Measurements from ENCODE around the gene VMP1. TPM values are rescaled to one million over a fixed set of nuclear protein-coding genes. Genes with fewer than 3 reads are reported as not detected.
A peak's percentile ranks its signal among the peaks of the same experiment; 100 is the strongest.

VMP1 gene
- total RNA-seq, 1 experiment from 2014 or later = 277 TPM

- Mint-ChIP-seq H3K9me3 (ENCODE audit: unreplicated experiment) (peaks cover 16% of the 10 kb centered on the region), H3K4me1 (ENCODE audit: low read depth, unreplicated experiment) (no peaks in the 10 kb centered on the region), H3K27ac (ENCODE audit: unreplicated experiment) (no peak overlapping the region), H3K4me3 (ENCODE audit: unreplicated experiment) (no peak overlapping the region), H3K36me3 (ENCODE audit: insufficient read depth, unreplicated experiment) (peaks cover 42% of the 10 kb centered on the region), H3K27me3 (ENCODE audit: insufficient read depth, unreplicated experiment) (no peaks in the 10 kb centered on the region)
- ChIA-PET POLR2A (no interaction called here), CTCF (interaction anchor here (1.3 kb wide), 1 partner anchor 108 kb away, joined by 3 read pairs; no protein-coding TSS in a partner anchor)
- Histone ChIP-seq H3K4me3 (ENCODE audit: low read depth, low read length) (no peak overlapping the region), H3K9me3 (peaks cover 3% of the 10 kb centered on the region; the same call in 1 of the 2 replicates), H3K4me1 (no peaks in the 10 kb centered on the region), H3K36me3 (ENCODE audit: control insufficient read depth, insufficient read depth, low read length) (peaks cover 2% of the 10 kb centered on the region; the same call in 1 of the 2 replicates), H3K27me3 (replicated peaks; ENCODE audit: control insufficient read depth, insufficient read depth, low read length) (no peaks in the 10 kb centered on the region)
- no peak for DNase-seq
- BruUV-seq (replicated peaks) = no TSS peak
- intact Hi-C loops (cut with micrococcal nuclease; ENCODE audit: unreplicated experiment) = no loop called here
- no peak for TF ChIP-seq CTCF (IDR thresholded peaks at IDR 0.05; ENCODE audit: insufficient read depth in 1 of 2, low read depth in 1 of 2, low read length in 1 of 2, severe bottlenecking in 1 of 2, unreplicated experiment in 1 of 2)
Measured at GRCh38 chr17:59745040-59745439, 37.6 kb downstream of the VMP1 start.

GRCh38 chr17:59746849-59747445, 39.5 kb downstream of the VMP1 start:
- CTCF ChIA-PET = interaction anchor here (0.7 to 1.8 kb wide), 4 partner anchors 106 to 1765 kb away, joined by 3 to 6 read pairs (median 5); no protein-coding TSS in a partner anchor
- Histone ChIP-seq H3K4me3 (ENCODE audit: low read depth, low read length) (no peak overlapping the region), H3K36me3 (ENCODE audit: control insufficient read depth, insufficient read depth, low read length) (peaks cover 2% of the 10 kb centered on the region; the same call in 1 of the 2 replicates), H3K4me1 (no peaks in the 10 kb centered on the region), H3K9me3 (peaks cover 3% of the 10 kb centered on the region; the same call in 1 of the 2 replicates), H3K27me3 (replicated peaks; ENCODE audit: control insufficient read depth, insufficient read depth, low read length) (no peaks in the 10 kb centered on the region)
- no peaks in the 10 kb centered on the region for H3K27me3 Mint-ChIP-seq (ENCODE audit: insufficient read depth, unreplicated experiment)
- peak; percentile 65 to 73 for TF ChIP-seq CTCF (IDR thresholded peaks at IDR 0.05; ENCODE audit: insufficient read depth in 1 of 2, low read depth in 1 of 2, low read length in 1 of 2, severe bottlenecking in 1 of 2, unreplicated experiment in 1 of 2)
- peaks cover 37% of the 10 kb centered on the region for H3K36me3 Mint-ChIP-seq (ENCODE audit: insufficient read depth, unreplicated experiment)
- DNase-seq = peak in 1 of 2 experiments; percentile 38
- H3K9me3 Mint-ChIP-seq (ENCODE audit: unreplicated experiment) = peaks cover 16% of the 10 kb centered on the region
- intact Hi-C loops (cut with micrococcal nuclease; ENCODE audit: unreplicated experiment) = loop anchor here (1.0 kb wide), 1 partner anchor 112 kb away; no protein-coding TSS in a partner anchor
- no peak overlapping the region for H3K27ac Mint-ChIP-seq (ENCODE audit: unreplicated experiment)
- BruUV-seq (replicated peaks) = no TSS peak
- peaks cover 3% of the 10 kb centered on the region for H3K4me1 Mint-ChIP-seq (ENCODE audit: low read depth, unreplicated experiment)
- POLR2A ChIA-PET = interaction anchor here (0.6 to 0.7 kb wide), 3 partner anchors 48 to 130 kb away, joined by 3 to 6 read pairs (median 4); no protein-coding TSS in a partner anchor
- H3K4me3 Mint-ChIP-seq (ENCODE audit: unreplicated experiment) = no peak overlapping the region

GRCh38 chr17:59748591-59748990, 41.1 kb downstream of the VMP1 start:
- Mint-ChIP-seq H3K4me3 (ENCODE audit: unreplicated experiment) (no peak overlapping the region), H3K4me1 (ENCODE audit: low read depth, unreplicated experiment) (peaks cover 8% of the 10 kb centered on the region), H3K36me3 (ENCODE audit: insufficient read depth, unreplicated experiment) (peaks cover 28% of the 10 kb centered on the region), H3K27me3 (ENCODE audit: insufficient read depth, unreplicated experiment) (no peaks in the 10 kb centered on the region), H3K27ac (ENCODE audit: unreplicated experiment) (no peak overlapping the region), H3K9me3 (ENCODE audit: unreplicated experiment) (peaks cover 6% of the 10 kb centered on the region)
- TF ChIP-seq CTCF (IDR thresholded peaks at IDR 0.05; ENCODE audit: insufficient read depth in 1 of 2, low read depth in 1 of 2, low read length in 1 of 2, severe bottlenecking in 1 of 2, unreplicated experiment in 1 of 2) = no peak
- DNase-seq = no peak
- Histone ChIP-seq H3K4me3 (ENCODE audit: low read depth, low read length) (no peak overlapping the region), H3K27me3 (replicated peaks; ENCODE audit: control insufficient read depth, insufficient read depth, low read length) (no peaks in the 10 kb centered on the region), H3K36me3 (ENCODE audit: control insufficient read depth, insufficient read depth, low read length) (no peaks in the 10 kb centered on the region), H3K9me3 (no peaks in the 10 kb centered on the region), H3K4me1 (peaks cover 5% of the 10 kb centered on the region)
- intact Hi-C loops (cut with micrococcal nuclease; ENCODE audit: unreplicated experiment) = no loop called here
- ChIA-PET CTCF (no interaction called here), POLR2A (no interaction called here)
- no TSS peak for BruUV-seq (replicated peaks)
